ENCODE results near the gene NFATC2. TPM values are rescaled to one million over a fixed set of nuclear protein-coding genes. Genes with fewer than 3 reads are reported as not detected.

The NFATC2 gene
- total RNA-seq, 1 experiment from 2014 or later, result 0.61 TPM

- WGBS (ENCODE audit: extremely low coverage, insufficient read length, low lambda C conversion rate), result no CpG with 5 or more reads among the region's 11 CpGs
- H3K4me3 Mint-ChIP-seq, result no peak overlapping the region
- no peak overlapping the region; a peak in 1 of 7 replicates for H3K27ac Mint-ChIP-seq
These were observed 152.8 kb downstream of the NFATC2 start for GRCh38 chr20:51389543-51390264.

More at GRCh38 chr20:51389543-51390264, 152.8 kb downstream of the NFATC2 start:
- Histone ChIP-seq H3K23me2 (ENCODE audit: insufficient read length, low read depth, low read length, poor library complexity, severe bottlenecking) (no peaks in the 10 kb centered on the region), H2AFZ (ENCODE audit: low read length) (no peak overlapping the region), H3K79me1 (ENCODE audit: insufficient read depth, low read depth, low read length, poor library complexity, severe bottlenecking) (no peaks in the 10 kb centered on the region), H3K56ac (ENCODE audit: insufficient read length, low read depth, low read length) (no peak overlapping the region), H3K4me1 (ENCODE audit: insufficient read depth, low read length) (peaks cover 11% of the 10 kb centered on the region; the same call in 1 of the 2 replicates), H3K14ac (ENCODE audit: insufficient read depth, low read length) (no peak overlapping the region), H4K20me1 (ENCODE audit: control insufficient read depth, insufficient read depth, insufficient read length) (no peaks in the 10 kb centered on the region), H3K23ac (ENCODE audit: insufficient read length, low read depth, low read length) (no peak overlapping the region), H3K27ac (ENCODE audit: insufficient read length, low read depth, low read length) (no peak overlapping the region), H2BK12ac (ENCODE audit: insufficient read length, low read depth, low read length) (no peak overlapping the region), H3K18ac (ENCODE audit: insufficient read length, low read depth, low read length) (no peak overlapping the region), H3K4ac (ENCODE audit: low read depth, low read length) (no peak overlapping the region), H2BK5ac (ENCODE audit: insufficient read length, low read length) (no peak overlapping the region), H3K4me2 (ENCODE audit: insufficient read depth, insufficient read length, low read length) (no peak overlapping the region), H4K5ac (ENCODE audit: insufficient read length, low read depth, low read length) (no peak overlapping the region), H2AK5ac (ENCODE audit: insufficient read length, low read length) (no peak overlapping the region), H3K79me2 (ENCODE audit: insufficient read depth, low read length) (no peaks in the 10 kb centered on the region), H2BK120ac (ENCODE audit: low read depth, low read length, poor library complexity, severe bottlenecking) (no peak overlapping the region), H4K91ac (ENCODE audit: insufficient read length, low read depth, low read length) (no peak overlapping the region), H2BK15ac (ENCODE audit: low read depth, low read length) (no peak overlapping the region), H4K8ac (replicated peaks; ENCODE audit: insufficient read length, low read depth, low read length) (no peak overlapping the region), H3T11ph (ENCODE audit: low read length) (no peak overlapping the region), H2BK20ac (ENCODE audit: low read depth, low read length, poor library complexity, severe bottlenecking) (no peak overlapping the region), H3K9ac (ENCODE audit: extremely low read depth, insufficient read length, low read length) (no peak overlapping the region), H3K27me3 (ENCODE audit: insufficient read depth, low read length) (no peaks in the 10 kb centered on the region; the same call in 1 of the 2 replicates), H3K9me3 (ENCODE audit: control insufficient read depth, low read depth, low read length) (no peaks in the 10 kb centered on the region)
- peaks cover 0 to 2% (median 0%) of the 10 kb centered on the region in 3 experiments; a peak in 1 of 7 replicates for H3K36me3 Mint-ChIP-seq (ENCODE audit: insufficient read depth in 1 of 3, low read depth in 3 of 3)
- no peaks in the 10 kb centered on the region for H3K9me3 Mint-ChIP-seq
- DNase-seq, result no peak
- H3K4me1 Mint-ChIP-seq, result peaks cover 54 to 63% of the 10 kb centered on the region in 2 experiments
- TF ChIP-seq, protein P1, sequence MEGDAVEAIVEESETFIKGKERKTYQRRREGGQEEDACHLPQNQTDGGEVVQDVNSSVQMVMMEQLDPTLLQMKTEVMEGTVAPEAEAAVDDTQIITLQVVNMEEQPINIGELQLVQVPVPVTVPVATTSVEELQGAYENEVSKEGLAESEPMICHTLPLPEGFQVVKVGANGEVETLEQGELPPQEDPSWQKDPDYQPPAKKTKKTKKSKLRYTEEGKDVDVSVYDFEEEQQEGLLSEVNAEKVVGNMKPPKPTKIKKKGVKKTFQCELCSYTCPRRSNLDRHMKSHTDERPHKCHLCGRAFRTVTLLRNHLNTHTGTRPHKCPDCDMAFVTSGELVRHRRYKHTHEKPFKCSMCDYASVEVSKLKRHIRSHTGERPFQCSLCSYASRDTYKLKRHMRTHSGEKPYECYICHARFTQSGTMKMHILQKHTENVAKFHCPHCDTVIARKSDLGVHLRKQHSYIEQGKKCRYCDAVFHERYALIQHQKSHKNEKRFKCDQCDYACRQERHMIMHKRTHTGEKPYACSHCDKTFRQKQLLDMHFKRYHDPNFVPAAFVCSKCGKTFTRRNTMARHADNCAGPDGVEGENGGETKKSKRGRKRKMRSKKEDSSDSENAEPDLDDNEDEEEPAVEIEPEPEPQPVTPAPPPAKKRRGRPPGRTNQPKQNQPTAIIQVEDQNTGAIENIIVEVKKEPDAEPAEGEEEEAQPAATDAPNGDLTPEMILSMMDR (conservative IDR thresholded peaks at IDR 0.05), result no peak
- peaks cover 5% of the 10 kb centered on the region for H3K27me3 Mint-ChIP-seq (ENCODE audit: low read depth)
